Testis (tissue), 2 donors: ENCODE data around the gene ADCY9.
"Not testable (repeated sequence)": the region's sequence is repeated elsewhere in the genome, so short reads cannot be mapped to it uniquely, and the experiment has no call there.

Experiments used
- POLR2A ChIP-seq: fragments of 450-650 bp; IDR thresholded peaks from one replicate; pipeline ENCODE4 v1.6.1; 2017; ENCODE audit warnings: antibody characterized with exemption, mild to moderate bottlenecking, moderate library complexity
- TF ChIP-seq, protein P1 (sequence below), 3 experiments: fragments of 450-650 bp in 2 of 3; fragments of 200-600 bp in 1 of 3; sonication (generic) in 1 of 3; IDR thresholded peaks; one replicate each; pipeline ENCODE4 v1.5.1; 2016 to 2019; ENCODE audit warnings: antibody characterized with exemption in 3 of 3, mild to moderate bottlenecking in 2 of 3, moderate library complexity in 1 of 3

GRCh38 chr16:3959926-3960590 lies 156.2 kb downstream of the ADCY9 start:
- TF ChIP-seq, protein P1, sequence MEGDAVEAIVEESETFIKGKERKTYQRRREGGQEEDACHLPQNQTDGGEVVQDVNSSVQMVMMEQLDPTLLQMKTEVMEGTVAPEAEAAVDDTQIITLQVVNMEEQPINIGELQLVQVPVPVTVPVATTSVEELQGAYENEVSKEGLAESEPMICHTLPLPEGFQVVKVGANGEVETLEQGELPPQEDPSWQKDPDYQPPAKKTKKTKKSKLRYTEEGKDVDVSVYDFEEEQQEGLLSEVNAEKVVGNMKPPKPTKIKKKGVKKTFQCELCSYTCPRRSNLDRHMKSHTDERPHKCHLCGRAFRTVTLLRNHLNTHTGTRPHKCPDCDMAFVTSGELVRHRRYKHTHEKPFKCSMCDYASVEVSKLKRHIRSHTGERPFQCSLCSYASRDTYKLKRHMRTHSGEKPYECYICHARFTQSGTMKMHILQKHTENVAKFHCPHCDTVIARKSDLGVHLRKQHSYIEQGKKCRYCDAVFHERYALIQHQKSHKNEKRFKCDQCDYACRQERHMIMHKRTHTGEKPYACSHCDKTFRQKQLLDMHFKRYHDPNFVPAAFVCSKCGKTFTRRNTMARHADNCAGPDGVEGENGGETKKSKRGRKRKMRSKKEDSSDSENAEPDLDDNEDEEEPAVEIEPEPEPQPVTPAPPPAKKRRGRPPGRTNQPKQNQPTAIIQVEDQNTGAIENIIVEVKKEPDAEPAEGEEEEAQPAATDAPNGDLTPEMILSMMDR (IDR thresholded peaks at IDR 0.05), result not testable (repeated sequence)
- TF ChIP-seq POLR2A, result not testable (repeated sequence)
